ENCODE results near the gene ZKSCAN2. TPM values are rescaled to one million over a fixed set of nuclear protein-coding genes. Genes with fewer than 3 reads are reported as not detected.

The ZKSCAN2 gene
- total RNA-seq, 2 experiments from 2014 or later = 7.6 to 11.7 TPM

GRCh38 chr16:25291580-25291979, 33.9 kb upstream of the ZKSCAN2 start:
- H3K27ac ChIP-seq (ENCODE audit: low read depth, low read length, poor library complexity, severe bottlenecking) = no peak overlapping the region
- CTCF ChIA-PET (ENCODE audit: unreplicated experiment) = no interaction called here
- no peak overlapping the region for H3K4me3 ChIP-seq (ENCODE audit: low read depth, low read length, poor library complexity, severe bottlenecking)

GRCh38 chr16:25289466-25289865, 31.8 kb upstream of the ZKSCAN2 start:
- CTCF ChIA-PET (ENCODE audit: unreplicated experiment) = no interaction called here
- no TSS peak for BruUV-seq (replicated peaks)
- intact Hi-C loops (cut with micrococcal nuclease; ENCODE audit: unreplicated experiment) = no loop called here
- Histone ChIP-seq H3K9me3 (ENCODE audit: low read length) (no peaks in the 10 kb centered on the region), H3K4me2 (ENCODE audit: low read length) (no peak overlapping the region), H4K20me1 (ENCODE audit: insufficient read depth, low read length) (no peaks in the 10 kb centered on the region), H3K27ac (ENCODE audit: low read depth, low read length, poor library complexity, severe bottlenecking) (no peak overlapping the region), H3K4me3 (ENCODE audit: low read depth, low read length, poor library complexity, severe bottlenecking) (no peak overlapping the region), H2AFZ (ENCODE audit: low read length) (no peak overlapping the region), H3K4me1 (ENCODE audit: insufficient read depth, low read length, poor library complexity, severe bottlenecking) (no peaks in the 10 kb centered on the region), H3K9me2 (ENCODE audit: insufficient read depth, low read length) (no peaks in the 10 kb centered on the region), H3K36me3 (ENCODE audit: insufficient read depth, low read length) (no peaks in the 10 kb centered on the region), H3K79me2 (ENCODE audit: insufficient read depth, low read depth, low read length) (no peaks in the 10 kb centered on the region)
- TF ChIP-seq EZH2phosphoT487 (IDR thresholded peaks at IDR 0.05; ENCODE audit: borderline replicate concordance, low read depth, low read length) (no peak), CTCF (conservative IDR thresholded peaks at IDR 0.05; ENCODE audit: low read length) (no peak)
- DNase-seq (ENCODE audit: low spot score) = no peak
- POLR2A ChIA-PET = interaction anchor here (0.7 kb wide), 2 partner anchors 56 to 1477 kb away, joined by 3 to 4 read pairs; no protein-coding TSS in a partner anchor

More at GRCh38 chr16:25291580-25291979, 33.9 kb upstream of the ZKSCAN2 start:
- POLR2A ChIA-PET = no interaction called here
- H4K20me1 ChIP-seq (ENCODE audit: insufficient read depth, low read length) = no peaks in the 10 kb centered on the region
- intact Hi-C loops (cut with micrococcal nuclease; ENCODE audit: unreplicated experiment) = no loop called here
- H3K9me2 ChIP-seq (ENCODE audit: insufficient read depth, low read length) = no peaks in the 10 kb centered on the region
- no peaks in the 10 kb centered on the region for H3K4me1 ChIP-seq (ENCODE audit: insufficient read depth, low read length, poor library complexity, severe bottlenecking)
- TF ChIP-seq CTCF (conservative IDR thresholded peaks at IDR 0.05; ENCODE audit: low read length) (no peak), EZH2phosphoT487 (IDR thresholded peaks at IDR 0.05; ENCODE audit: borderline replicate concordance, low read depth, low read length) (no peak)
- H3K4me2 ChIP-seq (ENCODE audit: low read length) = no peak overlapping the region
- BruUV-seq (replicated peaks) = no TSS peak
- no peak overlapping the region for H2AFZ ChIP-seq (ENCODE audit: low read length)
- no peaks in the 10 kb centered on the region for H3K36me3 ChIP-seq (ENCODE audit: insufficient read depth, low read length)
- no peak for DNase-seq (ENCODE audit: low spot score)
- no peaks in the 10 kb centered on the region for H3K9me3 ChIP-seq (ENCODE audit: low read length)
- no peaks in the 10 kb centered on the region for H3K79me2 ChIP-seq (ENCODE audit: insufficient read depth, low read depth, low read length)

- no peak overlapping the region for H3K4me2 ChIP-seq (ENCODE audit: low read length)
- no peak overlapping the region for H3K27ac ChIP-seq (ENCODE audit: low read depth, low read length, poor library complexity, severe bottlenecking)
- H3K9me3 ChIP-seq (ENCODE audit: low read length) = no peaks in the 10 kb centered on the region
- no peaks in the 10 kb centered on the region for H3K36me3 ChIP-seq (ENCODE audit: insufficient read depth, low read length)
- no peak overlapping the region for H2AFZ ChIP-seq (ENCODE audit: low read length)
- H4K20me1 ChIP-seq (ENCODE audit: insufficient read depth, low read length) = no peaks in the 10 kb centered on the region
- no TSS peak for BruUV-seq (replicated peaks)
- TF ChIP-seq CTCF (conservative IDR thresholded peaks at IDR 0.05; ENCODE audit: low read length) = no peak
- TF ChIP-seq EZH2phosphoT487 (IDR thresholded peaks at IDR 0.05; ENCODE audit: borderline replicate concordance, low read depth, low read length) = no peak
- POLR2A ChIA-PET = interaction anchor here (0.6 kb wide), 1 partner anchor 635 kb away, joined by 3 read pairs; no protein-coding TSS in a partner anchor
- no peaks in the 10 kb centered on the region for H3K79me2 ChIP-seq (ENCODE audit: insufficient read depth, low read depth, low read length)
- intact Hi-C loops (cut with micrococcal nuclease; ENCODE audit: unreplicated experiment) = loop anchor here (5.0 kb wide), 1 partner anchor 428 kb away; no protein-coding TSS in a partner anchor
- no peaks in the 10 kb centered on the region for H3K4me1 ChIP-seq (ENCODE audit: insufficient read depth, low read length, poor library complexity, severe bottlenecking)
- DNase-seq (ENCODE audit: low spot score) = no peak
- no peak overlapping the region for H3K4me3 ChIP-seq (ENCODE audit: low read depth, low read length, poor library complexity, severe bottlenecking)
- H3K9me2 ChIP-seq (ENCODE audit: insufficient read depth, low read length) = no peaks in the 10 kb centered on the region
- CTCF ChIA-PET (ENCODE audit: unreplicated experiment) = no interaction called here
Measured at GRCh38 chr16:25279491-25279890, 21.8 kb upstream of the ZKSCAN2 start.

Data from OCI-LY7 (cell line).